ENCODE data around the gene ACOXL. TPM values are rescaled to one million over a fixed set of nuclear protein-coding genes. Genes with fewer than 3 reads are reported as not detected.

The ACOXL gene
- total and polyA plus RNA-seq, 9 donors: 0.08 to 0.56 (median 0.19) TPM

GRCh38 chr2:111111101-111111755 lies 378.9 kb downstream of the ACOXL start:
- Histone ChIP-seq H3K9me3 (replicated peaks; ENCODE audit: control insufficient read depth, low read depth, low read length) (no peaks in the 10 kb centered on the region), H3K4me3 (ENCODE audit: low read length) (no peak overlapping the region), H3K4me1 (ENCODE audit: control insufficient read depth, insufficient read depth, low read length) (no peaks in the 10 kb centered on the region), H3K27ac (ENCODE audit: low read length) (no peak overlapping the region), H3K36me3 (ENCODE audit: control insufficient read depth, insufficient read depth, low read length) (no peaks in the 10 kb centered on the region), H3K27me3 (ENCODE audit: control insufficient read depth, insufficient read depth, low read length) (peaks cover 6% of the 10 kb centered on the region)
- WGBS (ENCODE audit: insufficient coverage): no CpG with 5 or more reads among the region's 4 CpGs
- no peak for DNase-seq

GRCh38 chr2:111113838-111114237 lies 381.5 kb downstream of the ACOXL start:
- Histone ChIP-seq H3K9me3 (replicated peaks; ENCODE audit: control insufficient read depth, low read depth, low read length) (peaks cover 4% of the 10 kb centered on the region), H3K27me3 (ENCODE audit: control insufficient read depth, insufficient read depth, low read length) (peaks cover 31% of the 10 kb centered on the region), H3K36me3 (ENCODE audit: control insufficient read depth, insufficient read depth, low read length) (no peaks in the 10 kb centered on the region), H3K4me1 (ENCODE audit: control insufficient read depth, insufficient read depth, low read length) (peaks cover 21% of the 10 kb centered on the region), H3K4me3 (ENCODE audit: low read length) (no peak overlapping the region), H3K27ac (ENCODE audit: low read length) (no peak overlapping the region)
- WGBS (ENCODE audit: insufficient coverage): no CpG with 5 or more reads among the region's 1 CpG
- no peak for DNase-seq

DNA sequence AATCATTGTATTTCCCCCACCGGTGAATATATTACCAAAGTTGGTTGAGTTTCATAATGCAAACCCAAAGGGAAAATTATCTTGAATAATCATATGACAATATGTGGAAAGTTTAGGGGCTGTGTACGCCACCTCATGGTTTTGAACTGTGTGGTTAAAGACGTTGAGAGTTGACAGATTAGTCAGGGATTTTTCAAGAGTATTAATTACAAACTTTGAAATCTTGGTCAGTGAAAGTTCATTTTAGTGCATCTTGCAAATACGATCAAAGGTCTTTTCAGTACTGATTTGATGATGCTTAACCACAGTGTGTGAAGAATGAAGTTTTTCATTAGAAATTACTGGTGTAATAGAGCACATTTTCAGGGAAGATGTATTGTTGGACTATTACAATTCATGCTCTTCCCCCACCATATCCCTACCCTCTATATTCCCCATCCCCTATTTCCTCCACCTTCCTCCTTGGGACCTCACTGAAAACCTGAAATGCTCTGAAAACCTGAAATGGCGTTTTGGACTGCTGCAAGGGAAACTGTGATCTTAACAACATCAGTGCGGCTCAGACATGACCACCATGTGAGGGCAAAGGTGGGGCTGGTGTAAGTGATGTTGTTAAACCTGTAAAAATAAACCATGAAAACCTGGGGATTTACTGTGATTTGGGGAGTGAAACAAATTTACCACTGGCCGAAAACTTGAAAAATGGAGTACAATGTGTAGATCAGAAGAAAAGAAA lies 383.8 kb downstream of the ACOXL start:
- peaks cover 51% of the 10 kb centered on the region for H3K27me3 ChIP-seq (ENCODE audit: control insufficient read depth, insufficient read depth, low read length)
- H3K27ac ChIP-seq (ENCODE audit: low read length): no peak overlapping the region
- H3K4me3 ChIP-seq (ENCODE audit: low read length): no peak overlapping the region
- peaks cover 35% of the 10 kb centered on the region for H3K4me1 ChIP-seq (ENCODE audit: control insufficient read depth, insufficient read depth, low read length)
- DNase-seq: peak; percentile 7
- no peaks in the 10 kb centered on the region for H3K36me3 ChIP-seq (ENCODE audit: control insufficient read depth, insufficient read depth, low read length)
- WGBS (ENCODE audit: insufficient coverage): 55% methylated on average over 4 of the region's 7 CpGs
- H3K9me3 ChIP-seq (replicated peaks; ENCODE audit: control insufficient read depth, low read depth, low read length): peaks cover 4% of the 10 kb centered on the region

GRCh38 chr2:111116843-111117597 lies 384.6 kb downstream of the ACOXL start:
- H3K27me3 ChIP-seq (ENCODE audit: control insufficient read depth, insufficient read depth, low read length): peaks cover 60% of the 10 kb centered on the region
- WGBS (ENCODE audit: insufficient coverage): 10% methylated on average over 23 of the region's 30 CpGs

GRCh38 chr2:111117598-111118480 lies 385.5 kb downstream of the ACOXL start:
- WGBS (ENCODE audit: insufficient coverage): 9% methylated on average over 53 of the region's 64 CpGs
- peak overlapping the region; percentile 22 for H3K4me3 ChIP-seq (ENCODE audit: low read length)
- H3K4me1 ChIP-seq (ENCODE audit: control insufficient read depth, insufficient read depth, low read length): peaks cover 43% of the 10 kb centered on the region
- H3K9me3 ChIP-seq (replicated peaks; ENCODE audit: control insufficient read depth, low read depth, low read length): peaks cover 4% of the 10 kb centered on the region
- H3K36me3 ChIP-seq (ENCODE audit: control insufficient read depth, insufficient read depth, low read length): no peaks in the 10 kb centered on the region
- peak; percentile 70 for DNase-seq
- no peak overlapping the region for H3K27ac ChIP-seq (ENCODE audit: low read length)
- H3K27me3 ChIP-seq (ENCODE audit: control insufficient read depth, insufficient read depth, low read length): peaks cover 62% of the 10 kb centered on the region

More at GRCh38 chr2:111116843-111117597, 384.6 kb downstream of the ACOXL start:
- peaks cover 4% of the 10 kb centered on the region for H3K9me3 ChIP-seq (replicated peaks; ENCODE audit: control insufficient read depth, low read depth, low read length)
- peaks cover 41% of the 10 kb centered on the region for H3K4me1 ChIP-seq (ENCODE audit: control insufficient read depth, insufficient read depth, low read length)
- H3K27ac ChIP-seq (ENCODE audit: low read length): no peak overlapping the region
- H3K4me3 ChIP-seq (ENCODE audit: low read length): peak overlapping the region; percentile 22
- DNase-seq: peak; percentile 86
- H3K36me3 ChIP-seq (ENCODE audit: control insufficient read depth, insufficient read depth, low read length): no peaks in the 10 kb centered on the region

DNA sequence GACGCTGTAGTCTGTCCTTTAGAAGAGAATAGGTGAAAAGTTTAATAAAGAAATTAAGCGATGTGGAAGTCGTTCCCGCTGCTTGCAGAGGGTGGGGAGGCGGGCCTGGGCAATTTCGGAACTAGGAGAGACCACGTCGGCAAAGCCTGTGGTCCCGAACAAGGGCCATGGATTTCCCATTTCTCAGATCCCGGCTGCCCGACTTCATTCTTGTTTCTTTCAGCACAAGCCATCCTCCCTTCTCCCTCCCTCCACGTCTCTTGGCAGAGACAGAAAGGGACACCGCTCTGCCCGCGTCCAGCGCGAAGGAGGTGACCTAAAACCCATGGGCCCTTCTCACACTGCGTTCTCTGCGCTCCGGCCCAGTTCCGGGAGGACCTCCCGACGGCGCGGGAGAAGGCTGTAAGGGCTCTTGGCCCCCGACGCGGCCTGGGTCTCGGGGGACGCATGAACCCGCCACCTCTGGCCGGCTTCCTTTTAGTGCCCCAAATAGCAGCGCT lies 386.2 kb downstream of the ACOXL start:
- peak; percentile 31 for DNase-seq
- WGBS (ENCODE audit: insufficient coverage): 19% methylated on average over 29 of the region's 33 CpGs
- H3K27me3 ChIP-seq (ENCODE audit: control insufficient read depth, insufficient read depth, low read length): peaks cover 59% of the 10 kb centered on the region

DNA sequence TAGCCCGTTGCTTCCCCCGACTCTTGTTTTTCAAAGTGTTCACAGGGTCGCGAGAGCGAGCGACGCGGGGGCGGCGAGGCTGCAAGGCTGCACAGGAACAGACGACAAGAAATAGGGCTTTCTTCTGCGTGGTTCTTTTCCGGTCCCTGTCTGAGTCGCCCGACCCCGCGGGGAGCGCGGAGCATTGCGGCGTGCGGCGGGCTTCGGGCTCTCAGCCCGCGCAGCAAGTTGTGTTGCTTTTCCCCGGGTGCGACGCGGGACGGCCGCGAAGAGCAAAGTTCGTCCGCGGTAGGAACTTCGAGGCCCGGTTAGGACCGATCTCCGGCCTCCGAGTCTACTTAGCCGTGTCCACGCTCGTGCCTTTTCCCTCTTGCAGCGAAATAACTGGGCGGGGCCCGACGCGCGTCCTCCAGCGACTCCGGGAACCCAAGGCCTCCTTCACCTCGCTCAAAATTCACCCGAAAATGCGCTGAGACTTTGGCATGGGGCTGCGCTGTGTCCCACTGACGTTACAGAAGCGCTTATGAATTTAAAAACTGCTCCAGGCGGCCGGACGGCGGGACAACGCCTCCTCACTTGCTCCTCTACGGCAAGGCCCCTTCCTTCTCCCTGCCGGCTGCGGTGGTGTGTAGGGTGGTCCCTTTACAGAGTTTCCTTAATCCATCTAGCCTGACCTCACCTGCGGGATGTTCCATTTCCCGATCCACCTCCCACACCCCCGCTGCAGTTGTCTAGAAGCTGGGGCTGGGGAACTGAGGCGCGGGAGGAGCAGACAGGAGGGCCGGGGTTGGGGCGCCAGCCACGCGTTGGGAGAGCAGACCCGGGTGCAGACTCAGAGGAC lies 386.8 kb downstream of the ACOXL start:
- WGBS (ENCODE audit: insufficient coverage): 14% methylated on average over 64 of the region's 76 CpGs
- DNase-seq: peak; percentile 50
- peaks cover 58% of the 10 kb centered on the region for H3K27me3 ChIP-seq (ENCODE audit: control insufficient read depth, insufficient read depth, low read length)
- H3K4me3 ChIP-seq (ENCODE audit: low read length): peak overlapping the region; percentile 23
- no peak overlapping the region for H3K27ac ChIP-seq (ENCODE audit: low read length)
- peaks cover 48% of the 10 kb centered on the region for H3K4me1 ChIP-seq (ENCODE audit: control insufficient read depth, insufficient read depth, low read length)
- H3K9me3 ChIP-seq (replicated peaks; ENCODE audit: control insufficient read depth, low read depth, low read length): peaks cover 4% of the 10 kb centered on the region
- no peaks in the 10 kb centered on the region for H3K36me3 ChIP-seq (ENCODE audit: control insufficient read depth, insufficient read depth, low read length)

More for the DNA sequence above, 386.2 kb downstream of the ACOXL start:
- Histone ChIP-seq H3K36me3 (ENCODE audit: control insufficient read depth, insufficient read depth, low read length) (no peaks in the 10 kb centered on the region), H3K27ac (ENCODE audit: low read length) (no peak overlapping the region), H3K9me3 (replicated peaks; ENCODE audit: control insufficient read depth, low read depth, low read length) (peaks cover 4% of the 10 kb centered on the region), H3K4me1 (ENCODE audit: control insufficient read depth, insufficient read depth, low read length) (peaks cover 45% of the 10 kb centered on the region), H3K4me3 (ENCODE audit: low read length) (peak overlapping the region; percentile 23)

- no peak overlapping the region for H3K27ac ChIP-seq (ENCODE audit: low read length)
- H3K9me3 ChIP-seq (replicated peaks; ENCODE audit: control insufficient read depth, low read depth, low read length): peaks cover 4% of the 10 kb centered on the region
- H3K4me1 ChIP-seq (ENCODE audit: control insufficient read depth, insufficient read depth, low read length): peaks cover 48% of the 10 kb centered on the region
- H3K4me3 ChIP-seq (ENCODE audit: low read length): peak overlapping the region; percentile 74
- peak; percentile 36 for DNase-seq
- WGBS (ENCODE audit: insufficient coverage): 2% methylated on average over 23 of the region's 27 CpGs
- peaks cover 56% of the 10 kb centered on the region for H3K27me3 ChIP-seq (ENCODE audit: control insufficient read depth, insufficient read depth, low read length)
- H3K36me3 ChIP-seq (ENCODE audit: control insufficient read depth, insufficient read depth, low read length): peaks cover 2% of the 10 kb centered on the region
Observed at GRCh38 chr2:111119822-111120252, 387.5 kb downstream of the ACOXL start.

All from muscle of leg (tissue), 11 donors.